ENCODE data around the gene POU1F1. TPM values are rescaled to one million over a fixed set of nuclear protein-coding genes. Genes with fewer than 3 reads are reported as not detected.

The POU1F1 gene, protein sequence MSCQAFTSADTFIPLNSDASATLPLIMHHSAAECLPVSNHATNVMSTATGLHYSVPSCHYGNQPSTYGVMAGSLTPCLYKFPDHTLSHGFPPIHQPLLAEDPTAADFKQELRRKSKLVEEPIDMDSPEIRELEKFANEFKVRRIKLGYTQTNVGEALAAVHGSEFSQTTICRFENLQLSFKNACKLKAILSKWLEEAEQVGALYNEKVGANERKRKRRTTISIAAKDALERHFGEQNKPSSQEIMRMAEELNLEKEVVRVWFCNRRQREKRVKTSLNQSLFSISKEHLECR
- total RNA-seq = not detected

DNA sequence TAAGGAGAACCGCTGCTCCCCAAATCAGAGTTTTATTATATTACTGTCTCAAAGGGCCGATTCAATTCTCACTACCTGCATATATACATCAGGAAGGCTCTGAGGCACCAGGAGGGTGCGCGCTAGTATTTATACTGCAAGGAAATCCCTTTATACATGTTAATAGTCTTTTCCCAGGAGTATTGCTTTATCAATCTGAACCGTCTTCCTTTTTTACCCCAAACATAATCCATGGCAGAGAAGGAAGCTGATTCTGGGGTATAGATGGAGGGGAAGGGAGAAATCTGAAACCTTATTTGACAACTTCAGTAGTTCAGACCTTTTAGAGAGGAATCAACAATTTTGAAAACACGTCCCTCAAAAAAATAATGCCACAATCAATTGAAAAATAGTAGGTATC lies at the start of gene POU1F1:
Gene POU1F1, minus strand, starts transcription at position 101 of the 400 bp plus-strand sequence. CDS start 122 bp downstream, outside the sequence.
- H3K27ac ChIP-seq = no peak within 1 kb of the TSS
- no peaks in the 10 kb centered on the region for H3K36me3 ChIP-seq
- H3K4me1 ChIP-seq = no peaks in the 10 kb centered on the region
- H3K9me3 ChIP-seq = no peaks in the 10 kb centered on the region
- H3K27me3 ChIP-seq = no peaks in the 10 kb centered on the region
- no peak within 1 kb of the TSS for H3K4me3 ChIP-seq
- TF ChIP-seq EP300 (IDR thresholded peaks at IDR 0.05) (no peak), POLR2AphosphoS5 (IDR thresholded peaks at IDR 0.05) (no peak), POLR2A (IDR thresholded peaks at IDR 0.05) (no peak)
- TF ChIP-seq, protein P1, sequence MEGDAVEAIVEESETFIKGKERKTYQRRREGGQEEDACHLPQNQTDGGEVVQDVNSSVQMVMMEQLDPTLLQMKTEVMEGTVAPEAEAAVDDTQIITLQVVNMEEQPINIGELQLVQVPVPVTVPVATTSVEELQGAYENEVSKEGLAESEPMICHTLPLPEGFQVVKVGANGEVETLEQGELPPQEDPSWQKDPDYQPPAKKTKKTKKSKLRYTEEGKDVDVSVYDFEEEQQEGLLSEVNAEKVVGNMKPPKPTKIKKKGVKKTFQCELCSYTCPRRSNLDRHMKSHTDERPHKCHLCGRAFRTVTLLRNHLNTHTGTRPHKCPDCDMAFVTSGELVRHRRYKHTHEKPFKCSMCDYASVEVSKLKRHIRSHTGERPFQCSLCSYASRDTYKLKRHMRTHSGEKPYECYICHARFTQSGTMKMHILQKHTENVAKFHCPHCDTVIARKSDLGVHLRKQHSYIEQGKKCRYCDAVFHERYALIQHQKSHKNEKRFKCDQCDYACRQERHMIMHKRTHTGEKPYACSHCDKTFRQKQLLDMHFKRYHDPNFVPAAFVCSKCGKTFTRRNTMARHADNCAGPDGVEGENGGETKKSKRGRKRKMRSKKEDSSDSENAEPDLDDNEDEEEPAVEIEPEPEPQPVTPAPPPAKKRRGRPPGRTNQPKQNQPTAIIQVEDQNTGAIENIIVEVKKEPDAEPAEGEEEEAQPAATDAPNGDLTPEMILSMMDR (IDR thresholded peaks at IDR 0.05) = no peak
- 88% methylated on average over 6 of the region's 6 CpGs for WGBS
- no peak for DNase-seq (ENCODE audit: low spot score in 2 of 2)

- no peaks in the 10 kb centered on the region for H3K9me3 ChIP-seq
- no peaks in the 10 kb centered on the region for H3K27me3 ChIP-seq
- no peak overlapping the region for H3K27ac ChIP-seq
- no peak overlapping the region for H3K4me3 ChIP-seq
- 100% methylated on average over 1 of the region's 1 CpG for WGBS
- DNase-seq (ENCODE audit: low spot score in 2 of 2) = no peak
- TF ChIP-seq POLR2A (IDR thresholded peaks at IDR 0.05) = no peak
- TF ChIP-seq, protein P1 (IDR thresholded peaks at IDR 0.05) = no peak
- TF ChIP-seq EP300 (IDR thresholded peaks at IDR 0.05) = no peak
- TF ChIP-seq POLR2AphosphoS5 (IDR thresholded peaks at IDR 0.05) = no peak
- no peaks in the 10 kb centered on the region for H3K36me3 ChIP-seq
- no peaks in the 10 kb centered on the region for H3K4me1 ChIP-seq
Observed at GRCh38 chr3:87324609-87325008, 48.2 kb upstream of the POU1F1 start.

GRCh38 chr3:87320756-87321626 lies 44.6 kb upstream of the POU1F1 start:
- Histone ChIP-seq H3K4me3 (no peak overlapping the region), H3K4me1 (no peaks in the 10 kb centered on the region), H3K27me3 (no peaks in the 10 kb centered on the region), H3K36me3 (no peaks in the 10 kb centered on the region), H3K27ac (no peak overlapping the region), H3K9me3 (no peaks in the 10 kb centered on the region)
- no peak for DNase-seq (ENCODE audit: low spot score in 2 of 2)
- TF ChIP-seq EP300 (IDR thresholded peaks at IDR 0.05) (no peak), POLR2A (IDR thresholded peaks at IDR 0.05) (no peak), POLR2AphosphoS5 (IDR thresholded peaks at IDR 0.05) (no peak)
- TF ChIP-seq, protein P1 (IDR thresholded peaks at IDR 0.05) = no peak
- WGBS = 54% methylated on average over 7 of the region's 7 CpGs

- WGBS = 37% methylated on average over 2 of the region's 2 CpGs
- H3K27me3 ChIP-seq = no peaks in the 10 kb centered on the region
- DNase-seq (ENCODE audit: low spot score in 2 of 2) = no peak
- H3K9me3 ChIP-seq = no peaks in the 10 kb centered on the region
- H3K4me3 ChIP-seq = no peak overlapping the region
- TF ChIP-seq POLR2A (IDR thresholded peaks at IDR 0.05) (no peak), EP300 (IDR thresholded peaks at IDR 0.05) (no peak), POLR2AphosphoS5 (IDR thresholded peaks at IDR 0.05) (no peak)
- TF ChIP-seq, protein P1 (IDR thresholded peaks at IDR 0.05) = no peak
- no peaks in the 10 kb centered on the region for H3K4me1 ChIP-seq
- H3K27ac ChIP-seq = no peak overlapping the region
- no peaks in the 10 kb centered on the region for H3K36me3 ChIP-seq
Observed at GRCh38 chr3:87318617-87319021, 42.2 kb upstream of the POU1F1 start.

GRCh38 chr3:87317779-87318178 lies 41.4 kb upstream of the POU1F1 start:
- 83% methylated on average over 4 of the region's 4 CpGs for WGBS
- H3K4me1 ChIP-seq = no peaks in the 10 kb centered on the region
- H3K27me3 ChIP-seq = no peaks in the 10 kb centered on the region
- H3K36me3 ChIP-seq = no peaks in the 10 kb centered on the region
- H3K27ac ChIP-seq = no peak overlapping the region
- TF ChIP-seq POLR2A (IDR thresholded peaks at IDR 0.05) (no peak), EP300 (IDR thresholded peaks at IDR 0.05) (no peak), POLR2AphosphoS5 (IDR thresholded peaks at IDR 0.05) (no peak)
- TF ChIP-seq, protein P1 (IDR thresholded peaks at IDR 0.05) = no peak
- no peak overlapping the region for H3K4me3 ChIP-seq
- no peak for DNase-seq (ENCODE audit: low spot score in 2 of 2)
- H3K9me3 ChIP-seq = no peaks in the 10 kb centered on the region

All from suprapubic skin (tissue), 4 donors.